ENCODE results near the gene RYR2. TPM values are rescaled to one million over a fixed set of nuclear protein-coding genes. Genes with fewer than 3 reads are reported as not detected.

The RYR2 gene
- total RNA-seq, 4 donors from 2014 or later, result 1.2 to 7.0 (median 2.5) TPM

GRCh38 chr1:237111807-237112206 lies 69.8 kb downstream of the RYR2 start:
- TF ChIP-seq POLR2AphosphoS5 (IDR thresholded peaks at IDR 0.05) (no peak), POLR2A (IDR thresholded peaks at IDR 0.05) (no peak), EP300 (IDR thresholded peaks at IDR 0.05; ENCODE audit: low read depth) (no peak), CTCF (IDR thresholded peaks at IDR 0.05) (no peak)
- Histone ChIP-seq H3K4me3 (no peak overlapping the region), H3K27me3 (no peaks in the 10 kb centered on the region), H3K9me3 (no peaks in the 10 kb centered on the region), H3K27ac (no peak overlapping the region), H3K4me1 (no peaks in the 10 kb centered on the region), H3K36me3 (no peaks in the 10 kb centered on the region)
- intact Hi-C loops (cut with DNase I; ENCODE audit: low total_unique reads), result no loop called here
- 0 to 47% methylated on average over 1 to 2 of the region's 2 CpGs for WGBS, 2 donors (ENCODE audit: low coverage in 1 of 2)
- no peak for DNase-seq
- in situ Hi-C loops (cut with MboI; ENCODE audit: low pct_ligation_motif_present in 1 of 4, low pct_unique_long_range_greater_than_20kb in 1 of 4, low sequenced_read_pairs in 3 of 4), result no loop called here

DNA sequence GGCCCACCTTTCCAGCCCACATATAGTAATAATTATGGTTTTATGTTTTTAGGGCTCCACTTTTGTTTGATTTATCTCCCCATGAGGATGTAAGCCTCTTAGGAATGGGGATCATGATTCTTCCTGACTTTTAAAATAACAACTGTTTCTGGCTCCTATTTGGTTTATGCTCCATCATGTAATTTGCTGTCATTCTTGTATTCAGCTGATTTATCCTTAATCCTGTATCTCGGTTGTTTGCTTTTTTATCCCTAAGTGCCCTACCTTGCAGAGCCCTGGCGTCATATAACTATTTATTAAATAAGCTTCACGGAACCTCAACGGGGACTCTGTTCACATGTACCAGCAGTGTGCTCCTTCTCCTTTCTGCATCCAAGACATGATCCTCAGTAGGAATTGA lies 70.7 kb downstream of the RYR2 start:
- no peaks in the 10 kb centered on the region for H3K36me3 ChIP-seq
- intact Hi-C loops (cut with DNase I; ENCODE audit: low total_unique reads), result no loop called here
- in situ Hi-C loops (cut with MboI; ENCODE audit: low pct_ligation_motif_present in 1 of 4, low pct_unique_long_range_greater_than_20kb in 1 of 4, low sequenced_read_pairs in 3 of 4), result no loop called here
- no peak overlapping the region for H3K4me3 ChIP-seq
- DNase-seq, result no peak
- H3K27ac ChIP-seq, result no peak overlapping the region
- H3K4me1 ChIP-seq, result no peaks in the 10 kb centered on the region
- no peaks in the 10 kb centered on the region for H3K9me3 ChIP-seq
- H3K27me3 ChIP-seq, result no peaks in the 10 kb centered on the region
- 49 to 60% methylated on average over 4 of the region's 4 CpGs for WGBS, 2 donors (ENCODE audit: low coverage in 1 of 2)
- TF ChIP-seq EP300 (IDR thresholded peaks at IDR 0.05; ENCODE audit: low read depth) (no peak), POLR2A (IDR thresholded peaks at IDR 0.05) (no peak), CTCF (IDR thresholded peaks at IDR 0.05) (no peak), POLR2AphosphoS5 (IDR thresholded peaks at IDR 0.05) (no peak)

- Histone ChIP-seq H3K4me1 (no peaks in the 10 kb centered on the region), H3K9me3 (no peaks in the 10 kb centered on the region), H3K27me3 (no peaks in the 10 kb centered on the region), H3K4me3 (no peak overlapping the region), H3K27ac (no peak overlapping the region), H3K36me3 (no peaks in the 10 kb centered on the region)
- 96 to 100% methylated on average over 2 to 4 of the region's 6 CpGs for WGBS, 2 donors (ENCODE audit: low coverage in 1 of 2)
- TF ChIP-seq CTCF (IDR thresholded peaks at IDR 0.05), result no peak
- TF ChIP-seq POLR2AphosphoS5 (IDR thresholded peaks at IDR 0.05), result no peak
- TF ChIP-seq EP300 (IDR thresholded peaks at IDR 0.05; ENCODE audit: low read depth), result no peak
- no peak for TF ChIP-seq POLR2A (IDR thresholded peaks at IDR 0.05)
- intact Hi-C loops (cut with DNase I; ENCODE audit: low total_unique reads) (no loop called here), in situ Hi-C loops (cut with MboI; ENCODE audit: low pct_ligation_motif_present in 1 of 4, low pct_unique_long_range_greater_than_20kb in 1 of 4, low sequenced_read_pairs in 3 of 4) (no loop called here)
- no peak for DNase-seq
These were observed 73.1 kb downstream of the RYR2 start for GRCh38 chr1:237115035-237115434.

DNA sequence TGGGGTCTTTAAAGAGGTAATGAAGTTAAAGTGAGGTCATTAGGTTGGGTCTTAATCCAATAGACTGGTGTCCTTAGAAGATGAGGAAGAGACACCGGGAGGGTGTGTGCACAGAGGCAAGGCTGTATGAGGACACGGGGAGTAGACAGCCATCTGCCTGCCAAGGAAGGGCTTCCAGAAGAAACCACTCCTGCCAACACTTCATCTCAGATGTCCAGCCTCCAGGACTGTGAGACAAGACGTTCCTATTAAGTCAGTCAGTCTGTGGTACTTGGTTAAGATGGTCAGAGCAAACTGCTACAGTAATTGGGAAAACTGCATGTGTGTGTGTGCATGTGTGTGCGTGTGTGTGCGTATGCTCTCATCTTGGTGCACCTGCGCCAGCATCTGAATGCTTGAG lies 77.1 kb downstream of the RYR2 start:
- WGBS, 2 donors (ENCODE audit: low coverage in 1 of 2), result 61 to 79% methylated on average over 3 to 6 of the region's 6 CpGs
- Histone ChIP-seq H3K27me3 (no peaks in the 10 kb centered on the region), H3K4me3 (no peak overlapping the region), H3K9me3 (no peaks in the 10 kb centered on the region), H3K4me1 (no peaks in the 10 kb centered on the region), H3K27ac (no peak overlapping the region), H3K36me3 (no peaks in the 10 kb centered on the region)
- intact Hi-C loops (cut with DNase I; ENCODE audit: low total_unique reads) (no loop called here), in situ Hi-C loops (cut with MboI; ENCODE audit: low pct_ligation_motif_present in 1 of 4, low pct_unique_long_range_greater_than_20kb in 1 of 4, low sequenced_read_pairs in 3 of 4) (no loop called here)
- DNase-seq, result no peak
- TF ChIP-seq POLR2AphosphoS5 (IDR thresholded peaks at IDR 0.05), result no peak
- TF ChIP-seq CTCF (IDR thresholded peaks at IDR 0.05), result no peak
- TF ChIP-seq EP300 (IDR thresholded peaks at IDR 0.05; ENCODE audit: low read depth), result no peak
- TF ChIP-seq POLR2A (IDR thresholded peaks at IDR 0.05), result no peak
